ENCODE results near the gene MAP2.

Gene MAP2

GRCh38 chr2:209495855-209496585, 72.2 kb downstream of the MAP2 start:
- Mint-ChIP-seq H3K27me3 (ENCODE audit: low read depth, poor library complexity) (peaks cover 3% of the 10 kb centered on the region), H3K36me3 (ENCODE audit: low read depth) (peaks cover 7% of the 10 kb centered on the region), H3K27ac (no peak overlapping the region), H3K4me1 (peaks cover 8% of the 10 kb centered on the region), H3K9me3 (peaks cover 37% of the 10 kb centered on the region), H3K4me3 (no peak overlapping the region)
- DNase-seq = no peak
- no peak for TF ChIP-seq CTCF (IDR thresholded peaks at IDR 0.05)

GRCh38 chr2:209496586-209496982, 72.7 kb downstream of the MAP2 start:
- no peak for DNase-seq
- peaks cover 6% of the 10 kb centered on the region for H3K36me3 Mint-ChIP-seq (ENCODE audit: low read depth)
- no peak overlapping the region for H3K27ac Mint-ChIP-seq

GRCh38 chr2:209498614-209499013, 74.8 kb downstream of the MAP2 start:
- peaks cover 6% of the 10 kb centered on the region for H3K36me3 Mint-ChIP-seq (ENCODE audit: low read depth)
- H3K9me3 Mint-ChIP-seq = peaks cover 13% of the 10 kb centered on the region
- DNase-seq = no peak
- H3K4me1 Mint-ChIP-seq = peaks cover 8% of the 10 kb centered on the region
- TF ChIP-seq CTCF (IDR thresholded peaks at IDR 0.05) = no peak
- peaks cover 3% of the 10 kb centered on the region for H3K27me3 Mint-ChIP-seq (ENCODE audit: low read depth, poor library complexity)
- no peak overlapping the region for H3K27ac Mint-ChIP-seq
- H3K4me3 Mint-ChIP-seq = no peak overlapping the region

More at GRCh38 chr2:209496586-209496982, 72.7 kb downstream of the MAP2 start:
- peaks cover 32% of the 10 kb centered on the region for H3K9me3 Mint-ChIP-seq
- peaks cover 3% of the 10 kb centered on the region for H3K27me3 Mint-ChIP-seq (ENCODE audit: low read depth, poor library complexity)
- peaks cover 8% of the 10 kb centered on the region for H3K4me1 Mint-ChIP-seq
- H3K4me3 Mint-ChIP-seq = no peak overlapping the region
- TF ChIP-seq CTCF (IDR thresholded peaks at IDR 0.05) = no peak

GRCh38 chr2:209499069-209499468, 75.2 kb downstream of the MAP2 start:
- DNase-seq = no peak
- Mint-ChIP-seq H3K4me3 (no peak overlapping the region), H3K36me3 (ENCODE audit: low read depth) (peaks cover 6% of the 10 kb centered on the region), H3K9me3 (peaks cover 12% of the 10 kb centered on the region), H3K4me1 (peaks cover 8% of the 10 kb centered on the region), H3K27me3 (ENCODE audit: low read depth, poor library complexity) (peaks cover 3% of the 10 kb centered on the region), H3K27ac (peak overlapping the region; percentile 68)
- no peak for TF ChIP-seq CTCF (IDR thresholded peaks at IDR 0.05)

- Mint-ChIP-seq H3K4me1 (peaks cover 3% of the 10 kb centered on the region), H3K36me3 (ENCODE audit: low read depth) (peaks cover 6% of the 10 kb centered on the region)
Observed at GRCh38 chr2:209501579-209501978, 77.7 kb downstream of the MAP2 start.

More at GRCh38 chr2:209501579-209501978, 77.7 kb downstream of the MAP2 start:
- Mint-ChIP-seq H3K27me3 (ENCODE audit: low read depth, poor library complexity) (peaks cover 3% of the 10 kb centered on the region), H3K4me3 (no peak overlapping the region), H3K27ac (no peak overlapping the region), H3K9me3 (peaks cover 9% of the 10 kb centered on the region)
- TF ChIP-seq CTCF (IDR thresholded peaks at IDR 0.05) = no peak
- DNase-seq = no peak

Measured in nephron progenitor cell (in vitro differentiated cells).